Measurements from ENCODE around the gene CYFIP2. TPM values are rescaled to one million over a fixed set of nuclear protein-coding genes. Genes with fewer than 3 reads are reported as not detected.

The CYFIP2 gene
- total and polyA plus RNA-seq, 10 of the 15 experiments (the other 5 are each of a cell fraction or from before 2014, with no cell fraction given): 43.4 to 173 (median 96.0) TPM

GRCh38 chr5:157221959-157222358, 44.0 kb upstream of the CYFIP2 start:
- Histone ChIP-seq H3K4me3 (no peak overlapping the region), H3K4me2 (ENCODE audit: control insufficient read depth, insufficient read depth) (no peak overlapping the region), H3K9ac (ENCODE audit: control insufficient read depth, insufficient read depth, low read length) (no peak overlapping the region), H3K27ac (ENCODE audit: control insufficient read depth, insufficient read depth) (no peak overlapping the region), H3K27me3 (replicated peaks in 1 of 2; ENCODE audit: control insufficient read depth in 2 of 2, insufficient read depth in 2 of 2, low read length in 1 of 2) (no peaks in the 10 kb centered on the region), H4K20me1 (ENCODE audit: control insufficient read depth, insufficient read depth) (no peaks in the 10 kb centered on the region), H3K4me1 (ENCODE audit: control insufficient read depth, insufficient read depth, low read length) (peaks cover 35% of the 10 kb centered on the region), H3K36me3 (ENCODE audit: control insufficient read depth in 2 of 2, insufficient read depth in 2 of 2, low read length in 1 of 2) (no peaks in the 10 kb centered on the region), H3K9me3 (replicated peaks; ENCODE audit: control insufficient read depth, insufficient read depth, low read length) (no peaks in the 10 kb centered on the region), H2AFZ (ENCODE audit: control insufficient read depth, low read depth, low read length) (no peak overlapping the region), H3K79me2 (ENCODE audit: control insufficient read depth, insufficient read depth, low read length) (no peaks in the 10 kb centered on the region)
- WGBS (ENCODE audit: insufficient coverage, insufficient replicate concordance, low lambda C conversion rate, missing lambda C conversion rate): 83% methylated on average over 5 of the region's 5 CpGs
- RAD21 ChIA-PET (ENCODE audit: unreplicated experiment): interaction anchor here (1.0 to 1.6 kb wide), 5 partner anchors 25 to 73 kb away, joined by 5 to 8 read pairs (median 5); no protein-coding TSS in a partner anchor
- DNase-seq (ENCODE audit: low read depth, low spot score) (no peak), FAIRE-seq (no peak), ATAC-seq (no peak)
- intact Hi-C loops (cut with micrococcal nuclease; ENCODE audit: unreplicated experiment): loop anchor here (2.0 kb wide), 1 partner anchor 31 kb away; no protein-coding TSS in a partner anchor
- SMC1A ChIA-PET (ENCODE audit: uncharacterized antibody, unreplicated experiment): interaction anchor here (0.7 to 2.5 kb wide), 11 partner anchors 10 to 79 kb away, joined by 3 to 13 read pairs (median 4); partner anchors contain the start of gene MED7
- in situ Hi-C loops (cut with MboI): no loop called here
- CTCF ChIA-PET: interaction anchor here (0.6 to 2.3 kb wide), 5 partner anchors 10 to 41 kb away, joined by 3 to 20 read pairs (median 4); no protein-coding TSS in a partner anchor
- no TSS peak for BruUV-seq (replicated peaks)
- POLR2A ChIA-PET: interaction anchor here (0.5 to 0.9 kb wide), 5 partner anchors 50 to 385 kb away, joined by 3 to 6 read pairs (median 3); no protein-coding TSS in a partner anchor
- TF ChIP-seq PKNOX1 (IDR thresholded peaks at IDR 0.05) (no peak), CHD2 (IDR thresholded peaks at IDR 0.05; ENCODE audit: borderline replicate concordance, low read depth, low read length) (no peak), CHD1 (IDR thresholded peaks at IDR 0.05; ENCODE audit: low read depth, low read length) (no peak), BCL11A (IDR thresholded peaks at IDR 0.05; ENCODE audit: low read depth, low read length) (no peak), FOXM1 (IDR thresholded peaks at IDR 0.05; ENCODE audit: low read depth, low read length) (no peak), SMARCA5 (IDR thresholded peaks at IDR 0.05) (no peak), BHLHE40 (IDR thresholded peaks at IDR 0.05; ENCODE audit: borderline replicate concordance in 1 of 2, low read depth in 2 of 2, low read length in 1 of 2) (no peak), NR2F1 (conservative IDR thresholded peaks at IDR 0.05) (no peak), SREBF2 (IDR thresholded peaks at IDR 0.05; ENCODE audit: low read length) (no peak), CBX3 (IDR thresholded peaks at IDR 0.05; ENCODE audit: borderline replicate concordance, low read depth) (no peak), NR2C2 (IDR thresholded peaks at IDR 0.05; ENCODE audit: borderline replicate concordance, control insufficient read depth, insufficient read length, low read depth) (no peak), BACH1 (IDR thresholded peaks at IDR 0.05; ENCODE audit: borderline replicate concordance) (no peak), TAF1 (IDR thresholded peaks at IDR 0.05; ENCODE audit: borderline replicate concordance, low read depth, low read length) (no peak), ZNF217 (IDR thresholded peaks at IDR 0.05) (no peak), YY1 (IDR thresholded peaks at IDR 0.05; ENCODE audit: low read depth, low read length) (no peak)
- TF ChIP-seq, protein P1, sequence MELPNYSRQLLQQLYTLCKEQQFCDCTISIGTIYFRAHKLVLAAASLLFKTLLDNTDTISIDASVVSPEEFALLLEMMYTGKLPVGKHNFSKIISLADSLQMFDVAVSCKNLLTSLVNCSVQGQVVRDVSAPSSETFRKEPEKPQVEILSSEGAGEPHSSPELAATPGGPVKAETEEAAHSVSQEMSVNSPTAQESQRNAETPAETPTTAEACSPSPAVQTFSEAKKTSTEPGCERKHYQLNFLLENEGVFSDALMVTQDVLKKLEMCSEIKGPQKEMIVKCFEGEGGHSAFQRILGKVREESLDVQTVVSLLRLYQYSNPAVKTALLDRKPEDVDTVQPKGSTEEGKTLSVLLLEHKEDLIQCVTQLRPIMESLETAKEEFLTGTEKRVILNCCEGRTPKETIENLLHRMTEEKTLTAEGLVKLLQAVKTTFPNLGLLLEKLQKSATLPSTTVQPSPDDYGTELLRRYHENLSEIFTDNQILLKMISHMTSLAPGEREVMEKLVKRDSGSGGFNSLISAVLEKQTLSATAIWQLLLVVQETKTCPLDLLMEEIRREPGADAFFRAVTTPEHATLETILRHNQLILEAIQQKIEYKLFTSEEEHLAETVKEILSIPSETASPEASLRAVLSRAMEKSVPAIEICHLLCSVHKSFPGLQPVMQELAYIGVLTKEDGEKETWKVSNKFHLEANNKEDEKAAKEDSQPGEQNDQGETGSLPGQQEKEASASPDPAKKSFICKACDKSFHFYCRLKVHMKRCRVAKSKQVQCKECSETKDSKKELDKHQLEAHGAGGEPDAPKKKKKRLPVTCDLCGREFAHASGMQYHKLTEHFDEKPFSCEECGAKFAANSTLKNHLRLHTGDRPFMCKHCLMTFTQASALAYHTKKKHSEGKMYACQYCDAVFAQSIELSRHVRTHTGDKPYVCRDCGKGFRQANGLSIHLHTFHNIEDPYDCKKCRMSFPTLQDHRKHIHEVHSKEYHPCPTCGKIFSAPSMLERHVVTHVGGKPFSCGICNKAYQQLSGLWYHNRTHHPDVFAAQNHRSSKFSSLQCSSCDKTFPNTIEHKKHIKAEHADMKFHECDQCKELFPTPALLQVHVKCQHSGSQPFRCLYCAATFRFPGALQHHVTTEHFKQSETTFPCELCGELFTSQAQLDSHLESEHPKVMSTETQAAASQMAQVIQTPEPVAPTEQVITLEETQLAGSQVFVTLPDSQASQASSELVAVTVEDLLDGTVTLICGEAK (IDR thresholded peaks at IDR 0.05; ENCODE audit: borderline replicate concordance): no peak
- TF ChIP-seq, protein P2, sequence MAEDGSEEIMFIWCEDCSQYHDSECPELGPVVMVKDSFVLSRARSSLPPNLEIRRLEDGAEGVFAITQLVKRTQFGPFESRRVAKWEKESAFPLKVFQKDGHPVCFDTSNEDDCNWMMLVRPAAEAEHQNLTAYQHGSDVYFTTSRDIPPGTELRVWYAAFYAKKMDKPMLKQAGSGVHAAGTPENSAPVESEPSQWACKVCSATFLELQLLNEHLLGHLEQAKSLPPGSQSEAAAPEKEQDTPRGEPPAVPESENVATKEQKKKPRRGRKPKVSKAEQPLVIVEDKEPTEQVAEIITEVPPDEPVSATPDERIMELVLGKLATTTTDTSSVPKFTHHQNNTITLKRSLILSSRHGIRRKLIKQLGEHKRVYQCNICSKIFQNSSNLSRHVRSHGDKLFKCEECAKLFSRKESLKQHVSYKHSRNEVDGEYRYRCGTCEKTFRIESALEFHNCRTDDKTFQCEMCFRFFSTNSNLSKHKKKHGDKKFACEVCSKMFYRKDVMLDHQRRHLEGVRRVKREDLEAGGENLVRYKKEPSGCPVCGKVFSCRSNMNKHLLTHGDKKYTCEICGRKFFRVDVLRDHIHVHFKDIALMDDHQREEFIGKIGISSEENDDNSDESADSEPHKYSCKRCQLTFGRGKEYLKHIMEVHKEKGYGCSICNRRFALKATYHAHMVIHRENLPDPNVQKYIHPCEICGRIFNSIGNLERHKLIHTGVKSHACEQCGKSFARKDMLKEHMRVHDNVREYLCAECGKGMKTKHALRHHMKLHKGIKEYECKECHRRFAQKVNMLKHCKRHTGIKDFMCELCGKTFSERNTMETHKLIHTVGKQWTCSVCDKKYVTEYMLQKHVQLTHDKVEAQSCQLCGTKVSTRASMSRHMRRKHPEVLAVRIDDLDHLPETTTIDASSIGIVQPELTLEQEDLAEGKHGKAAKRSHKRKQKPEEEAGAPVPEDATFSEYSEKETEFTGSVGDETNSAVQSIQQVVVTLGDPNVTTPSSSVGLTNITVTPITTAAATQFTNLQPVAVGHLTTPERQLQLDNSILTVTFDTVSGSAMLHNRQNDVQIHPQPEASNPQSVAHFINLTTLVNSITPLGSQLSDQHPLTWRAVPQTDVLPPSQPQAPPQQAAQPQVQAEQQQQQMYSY (CRISPR knock-in tag; IDR thresholded peaks at IDR 0.05): no peak
